Fibroblast of peridontal ligament (primary cell): ENCODE results near the gene ZNF181.
"Not testable (repeated sequence)": the region's sequence is repeated elsewhere in the genome, so short reads cannot be mapped to it uniquely, and the experiment has no call there.

Source experiments
- DNase-seq: peaks from one replicate; pipeline ENCODE4 v3.0.0-alpha.2; 2010; ENCODE audit errors: extremely low read depth

Gene ZNF181

GRCh38 chr19:34733746-34734536 lies at the start of gene ZNF181:
Gene ZNF181 (plus strand): TSS chr19:34734243. CDS start chr19:34735038, 795 bp downstream.
- peak; percentile 89 for DNase-seq

DNA sequence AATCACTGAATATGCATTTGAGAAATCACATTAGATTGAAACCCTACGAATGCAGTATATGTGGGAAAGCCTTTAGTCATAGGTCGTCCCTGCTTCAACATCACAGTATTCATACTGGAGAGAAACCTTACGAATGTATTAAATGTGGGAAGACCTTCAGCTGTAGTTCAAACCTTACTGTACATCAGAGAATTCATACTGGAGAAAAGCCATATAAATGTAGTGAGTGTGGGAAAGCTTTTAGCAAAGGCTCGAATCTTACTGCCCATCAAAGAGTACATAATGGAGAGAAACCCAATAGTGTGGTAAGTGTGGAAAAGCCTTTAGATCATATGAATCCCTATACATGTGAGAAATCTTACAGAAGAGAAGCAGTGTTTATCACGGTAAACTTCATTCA lies 48.8 kb upstream of the ZNF181 start:
- not testable (repeated sequence) for DNase-seq

- no peak for DNase-seq
These were observed 47.6 kb upstream of the ZNF181 start for GRCh38 chr19:34686455-34686854.

- DNase-seq, result no peak
These were observed 46.7 kb upstream of the ZNF181 start for GRCh38 chr19:34687348-34687747.

- DNase-seq, result no peak
These were observed 45.5 kb upstream of the ZNF181 start for GRCh38 chr19:34688592-34688991.

DNA sequence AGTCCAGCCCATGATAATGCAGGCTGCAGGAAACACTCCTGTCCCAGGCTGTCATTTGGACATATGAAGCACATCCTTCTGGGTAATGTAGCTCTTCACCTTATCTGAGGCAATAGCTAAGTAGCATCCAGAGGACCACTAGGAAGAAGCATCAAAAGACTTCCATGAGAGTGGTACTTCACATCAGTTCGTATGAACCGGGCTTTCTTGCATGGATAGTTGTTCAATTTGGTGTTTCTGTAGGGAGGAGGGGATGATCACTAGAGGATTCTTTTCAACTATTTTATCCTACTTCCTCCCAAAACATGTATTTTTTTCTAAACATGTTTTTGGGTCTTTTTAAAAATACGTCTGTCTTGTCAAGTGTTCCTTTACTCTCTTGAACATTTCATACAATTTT lies 43.7 kb upstream of the ZNF181 start:
- no peak for DNase-seq

DNA sequence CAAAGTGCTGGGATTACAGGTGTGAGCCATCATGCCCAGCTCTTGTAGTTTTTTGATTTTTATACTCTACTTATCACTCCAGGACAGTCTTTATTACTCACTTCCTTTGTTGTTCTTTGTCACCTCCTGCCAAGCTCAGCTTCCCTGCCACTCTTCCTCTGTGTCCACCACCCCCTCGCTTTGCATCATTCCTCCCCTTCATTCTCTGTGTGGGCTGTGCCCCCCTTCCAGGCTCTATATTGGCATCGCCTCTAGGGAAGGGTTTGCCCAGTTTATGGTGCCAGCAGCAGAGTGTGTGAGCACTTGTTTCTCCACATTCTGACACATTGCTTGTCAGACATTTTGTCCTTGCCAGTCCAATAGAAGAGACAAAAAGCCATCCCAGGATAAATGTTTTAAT lies 41.5 kb upstream of the ZNF181 start:
- no peak for DNase-seq

GRCh38 chr19:34707661-34708060 lies 26.4 kb upstream of the ZNF181 start:
- DNase-seq, result no peak

- DNase-seq, result no peak
These were observed 22.2 kb upstream of the ZNF181 start for GRCh38 chr19:34711890-34712289.

- peak; percentile 89 for DNase-seq
These were observed 21.4 kb upstream of the ZNF181 start for GRCh38 chr19:34712395-34713261.

- no peak for DNase-seq
These were observed 20.8 kb upstream of the ZNF181 start for GRCh38 chr19:34713262-34713637.

DNA sequence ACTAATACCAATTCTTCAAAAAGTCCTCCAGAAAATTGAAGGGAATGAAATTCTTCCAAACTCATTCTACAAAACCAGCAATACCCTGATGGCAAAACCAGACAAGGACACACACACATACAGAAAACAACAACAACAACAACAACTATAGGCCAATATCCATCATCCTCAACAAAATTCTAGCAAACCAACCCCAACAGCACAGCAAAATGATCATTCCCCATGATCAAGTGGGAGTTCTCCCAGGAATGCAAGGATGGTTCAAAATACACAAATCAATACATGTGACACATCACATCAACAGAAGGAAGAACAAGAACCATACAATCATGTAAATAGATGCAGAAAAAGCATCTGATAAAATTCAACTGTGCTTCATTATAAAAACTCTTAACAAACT lies 18.7 kb upstream of the ZNF181 start:
- DNase-seq, result no peak

DNA sequence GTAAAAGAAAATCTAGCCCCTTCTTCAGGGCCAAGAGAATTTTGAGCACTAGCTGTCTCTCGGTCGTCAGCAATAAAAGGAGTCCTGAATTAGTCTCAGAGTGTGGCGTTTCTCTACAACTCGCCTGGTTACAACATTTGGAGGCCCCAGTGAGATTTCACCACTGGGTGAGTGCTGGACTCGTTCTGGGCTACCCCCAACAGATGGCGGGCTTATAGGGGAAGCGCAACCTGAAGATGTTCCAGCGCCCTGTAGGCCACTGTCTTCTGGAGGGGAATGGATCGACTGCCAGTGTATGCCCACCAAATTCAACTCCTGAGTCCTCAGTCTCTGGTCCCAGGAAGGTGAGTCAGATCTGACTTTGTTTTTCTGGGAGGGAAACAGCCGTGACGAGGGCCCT lies 11.7 kb upstream of the ZNF181 start:
- no peak for DNase-seq

DNA sequence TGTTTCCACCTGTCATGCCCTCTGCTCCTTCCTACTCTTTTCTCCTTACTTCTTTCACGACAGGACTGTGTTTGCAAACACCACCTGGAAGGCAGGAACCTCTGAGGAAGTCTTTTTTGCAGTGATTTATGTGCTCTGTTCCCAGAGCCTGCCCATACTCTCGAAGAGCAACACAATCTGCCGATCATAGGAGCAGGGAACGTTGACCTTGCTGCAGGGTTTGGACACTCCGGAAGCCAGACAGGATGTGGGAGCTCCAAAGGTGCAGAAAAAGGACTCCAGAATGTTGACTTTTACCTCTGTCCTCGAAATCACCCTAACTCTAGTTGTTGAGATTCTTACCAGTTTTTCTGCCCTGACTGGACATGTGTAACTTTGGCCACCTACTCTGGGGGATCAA lies 8.6 kb upstream of the ZNF181 start:
- DNase-seq, result no peak

GRCh38 chr19:34731019-34731829 lies 2.8 kb upstream of the ZNF181 start:
- DNase-seq, result no peak

GRCh38 chr19:34731964-34732363 lies 2.1 kb upstream of the ZNF181 start:
- no peak for DNase-seq

- DNase-seq, result no peak
These were observed 1.3 kb upstream of the ZNF181 start for GRCh38 chr19:34732612-34733211.

GRCh38 chr19:34733266-34733745 lies 737 bp upstream of the ZNF181 start:
- DNase-seq, result no peak

DNA sequence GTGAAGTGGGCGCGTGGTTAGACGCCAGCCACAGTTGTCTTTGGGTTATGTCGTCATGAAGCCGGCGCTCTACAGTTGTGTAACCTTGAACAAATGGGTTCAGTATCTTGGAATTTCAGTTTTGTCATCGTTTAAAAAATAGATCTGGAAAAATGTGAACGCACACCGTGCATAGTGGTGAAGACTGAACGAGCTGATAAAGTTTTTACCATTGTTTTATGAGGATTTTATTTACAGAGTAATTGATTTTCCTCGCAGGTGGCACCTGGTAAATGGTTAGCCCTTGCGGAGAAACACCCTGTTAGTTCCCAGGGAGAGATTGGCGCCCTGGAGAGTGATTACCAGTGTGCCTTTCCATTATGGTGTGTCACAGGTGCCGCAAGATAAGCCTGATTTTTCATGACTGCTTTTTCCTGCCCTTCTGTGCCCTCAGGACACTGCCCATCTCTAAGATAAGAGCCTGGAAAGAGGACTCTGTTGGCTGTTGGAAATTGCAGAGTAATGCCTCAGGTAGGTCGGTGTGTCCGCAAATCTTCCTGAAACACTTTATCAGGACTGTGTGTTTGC lies 577 bp downstream of the ZNF181 start:
- peak; percentile 89 for DNase-seq

DNA sequence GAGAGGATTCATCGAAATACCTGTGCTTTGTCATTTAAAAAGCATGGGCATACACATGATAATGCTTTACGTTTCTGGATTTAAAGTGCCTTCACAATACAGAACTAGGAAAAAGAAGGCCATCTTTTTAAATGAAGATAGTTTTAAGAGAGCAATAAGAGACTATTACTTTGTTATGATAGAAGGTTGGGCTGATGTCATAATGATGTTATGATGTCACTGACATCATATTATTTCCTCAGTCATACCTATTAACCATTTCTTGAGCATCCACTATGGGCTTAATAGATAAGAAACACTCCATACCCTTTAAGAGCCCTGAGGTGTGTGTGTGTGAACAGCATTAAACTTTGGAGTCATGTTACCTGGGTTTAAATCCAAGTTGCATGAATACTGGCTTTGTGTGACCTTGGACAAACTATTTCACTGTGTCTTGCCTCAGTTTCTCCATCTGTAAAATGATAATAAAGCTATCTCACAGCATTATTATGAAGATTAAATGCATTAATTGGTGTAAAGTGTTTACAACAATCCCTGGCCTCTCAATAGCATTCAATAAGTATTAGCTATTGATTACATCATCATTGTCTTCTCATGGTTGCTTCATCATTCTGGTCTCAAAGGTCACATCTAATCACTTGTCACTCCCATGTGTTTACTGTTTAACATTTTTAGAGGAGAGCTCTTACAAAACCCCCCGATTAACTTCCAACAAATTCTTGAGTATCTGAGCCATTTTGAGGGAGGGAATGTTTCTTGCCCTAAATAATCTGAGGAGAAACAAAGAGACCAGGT lies 11.1 kb downstream of the ZNF181 start:
- DNase-seq, result no peak
